ENCODE measurements around the gene ST6GALNAC4. TPM values are rescaled to one million over a fixed set of nuclear protein-coding genes. Genes with fewer than 3 reads are reported as not detected.
"Not testable (repeated sequence)": the region's sequence is repeated elsewhere in the genome, so short reads cannot be mapped to it uniquely, and the experiment has no call there.

ST6GALNAC4 gene
- total RNA-seq, 1 donor, result 33.7 TPM

DNA sequence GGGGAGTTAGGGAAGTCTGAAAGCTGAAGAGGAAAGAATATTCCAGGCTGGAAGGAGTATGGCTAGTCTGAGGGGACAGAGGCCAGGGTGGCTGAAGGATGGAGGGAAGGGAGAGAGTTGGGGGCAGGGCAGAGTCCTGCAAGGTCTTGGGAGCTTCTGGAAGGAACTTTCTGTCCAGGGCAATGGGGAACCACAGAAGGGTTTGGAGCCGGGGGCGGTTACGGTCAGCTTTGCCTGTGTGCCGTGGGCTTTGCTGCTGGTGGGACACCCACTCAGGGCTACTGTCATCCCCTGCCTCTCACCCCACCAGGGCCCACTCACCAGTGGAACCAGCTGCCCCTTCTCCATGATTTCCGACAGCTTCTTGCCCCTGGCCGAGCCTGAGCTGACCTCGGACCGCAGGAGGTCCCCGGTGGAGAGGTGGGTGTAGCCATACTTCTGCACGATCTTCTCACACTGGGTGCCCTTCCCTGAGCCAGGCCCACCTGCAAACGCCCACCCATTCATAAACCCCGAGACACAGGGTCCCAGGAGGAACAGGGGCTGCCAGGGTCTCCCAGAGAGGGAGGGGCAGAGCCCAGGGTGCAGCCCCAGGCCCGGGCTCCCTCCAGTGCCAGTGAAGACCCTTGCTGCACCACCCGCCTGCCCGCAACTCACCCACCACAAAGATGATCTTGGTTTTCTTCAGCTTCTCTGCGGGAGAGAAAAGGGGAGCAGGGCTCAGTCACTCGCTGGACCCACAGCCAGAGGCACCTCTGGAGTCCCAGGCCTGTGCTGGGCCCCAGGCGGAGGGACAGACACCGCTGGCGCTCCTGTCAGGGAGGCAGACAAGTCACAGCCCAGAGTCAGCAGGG, 44.2 kb downstream of the ST6GALNAC4 start:
- DNase-seq (ENCODE audit: insufficient read length, low spot score, missing footprints), result peak; percentile 76
- H4K20me1 ChIP-seq (ENCODE audit: insufficient read depth, low read length), result peaks cover 15% of the 10 kb centered on the region
- H3K4me1 ChIP-seq (ENCODE audit: insufficient read depth, low read length), result peaks cover 53% of the 10 kb centered on the region
- no peak overlapping the region for H3K4me3 ChIP-seq (ENCODE audit: insufficient read depth, low read length)
- H3K36me3 ChIP-seq (ENCODE audit: insufficient read depth, low read length), result peaks cover 43% of the 10 kb centered on the region
- no peak overlapping the region for H3K4me2 ChIP-seq (ENCODE audit: insufficient read depth, low read length)
- no peaks in the 10 kb centered on the region for H3K9me3 ChIP-seq (ENCODE audit: low read depth, low read length)
- H3K27ac ChIP-seq (ENCODE audit: low read depth, low read length), result peak overlapping the region; percentile 8
- H3K79me2 ChIP-seq (ENCODE audit: insufficient read depth, low read length), result peaks cover 34% of the 10 kb centered on the region
- no peak overlapping the region for H2AFZ ChIP-seq (ENCODE audit: low read length)
- no peaks in the 10 kb centered on the region for H3K27me3 ChIP-seq (ENCODE audit: insufficient read depth, low read length)
- TF ChIP-seq, protein P1, sequence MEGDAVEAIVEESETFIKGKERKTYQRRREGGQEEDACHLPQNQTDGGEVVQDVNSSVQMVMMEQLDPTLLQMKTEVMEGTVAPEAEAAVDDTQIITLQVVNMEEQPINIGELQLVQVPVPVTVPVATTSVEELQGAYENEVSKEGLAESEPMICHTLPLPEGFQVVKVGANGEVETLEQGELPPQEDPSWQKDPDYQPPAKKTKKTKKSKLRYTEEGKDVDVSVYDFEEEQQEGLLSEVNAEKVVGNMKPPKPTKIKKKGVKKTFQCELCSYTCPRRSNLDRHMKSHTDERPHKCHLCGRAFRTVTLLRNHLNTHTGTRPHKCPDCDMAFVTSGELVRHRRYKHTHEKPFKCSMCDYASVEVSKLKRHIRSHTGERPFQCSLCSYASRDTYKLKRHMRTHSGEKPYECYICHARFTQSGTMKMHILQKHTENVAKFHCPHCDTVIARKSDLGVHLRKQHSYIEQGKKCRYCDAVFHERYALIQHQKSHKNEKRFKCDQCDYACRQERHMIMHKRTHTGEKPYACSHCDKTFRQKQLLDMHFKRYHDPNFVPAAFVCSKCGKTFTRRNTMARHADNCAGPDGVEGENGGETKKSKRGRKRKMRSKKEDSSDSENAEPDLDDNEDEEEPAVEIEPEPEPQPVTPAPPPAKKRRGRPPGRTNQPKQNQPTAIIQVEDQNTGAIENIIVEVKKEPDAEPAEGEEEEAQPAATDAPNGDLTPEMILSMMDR (IDR thresholded peaks at IDR 0.05; ENCODE audit: extremely low read depth, low read depth, low read length), result no peak

DNA sequence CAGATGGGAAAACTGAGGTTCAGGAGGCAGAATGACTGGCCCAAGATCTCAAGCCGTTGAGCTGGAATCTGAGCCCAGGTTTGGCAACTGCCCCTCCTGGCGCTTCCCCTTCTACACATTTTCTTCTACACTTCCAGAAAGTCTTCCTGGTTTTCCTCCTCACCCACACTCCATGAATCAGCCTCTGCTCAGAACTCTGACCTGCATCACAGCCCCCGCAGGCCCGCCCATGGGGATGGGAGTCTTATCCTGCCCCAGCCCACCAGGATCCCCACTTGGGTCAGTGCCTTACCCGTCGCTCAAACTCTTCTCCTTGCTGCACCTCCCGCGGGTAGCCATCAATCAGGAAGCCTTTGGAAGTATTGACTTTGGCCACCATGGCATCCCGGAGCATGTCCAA, 45.3 kb downstream of the ST6GALNAC4 start:
- DNase-seq (ENCODE audit: insufficient read length, low spot score, missing footprints), result peak; percentile 87
- Histone ChIP-seq H3K36me3 (ENCODE audit: insufficient read depth, low read length) (peaks cover 45% of the 10 kb centered on the region), H3K9me3 (ENCODE audit: low read depth, low read length) (no peaks in the 10 kb centered on the region), H3K27ac (ENCODE audit: low read depth, low read length) (no peak overlapping the region), H3K79me2 (ENCODE audit: insufficient read depth, low read length) (peaks cover 26% of the 10 kb centered on the region), H3K4me3 (ENCODE audit: insufficient read depth, low read length) (no peak overlapping the region), H3K4me2 (ENCODE audit: insufficient read depth, low read length) (no peak overlapping the region), H2AFZ (ENCODE audit: low read length) (no peak overlapping the region), H3K4me1 (ENCODE audit: insufficient read depth, low read length) (peaks cover 46% of the 10 kb centered on the region), H3K27me3 (ENCODE audit: insufficient read depth, low read length) (no peaks in the 10 kb centered on the region), H4K20me1 (ENCODE audit: insufficient read depth, low read length) (peaks cover 15% of the 10 kb centered on the region)
- TF ChIP-seq, protein P1 (IDR thresholded peaks at IDR 0.05; ENCODE audit: extremely low read depth, low read depth, low read length), result no peak

DNA sequence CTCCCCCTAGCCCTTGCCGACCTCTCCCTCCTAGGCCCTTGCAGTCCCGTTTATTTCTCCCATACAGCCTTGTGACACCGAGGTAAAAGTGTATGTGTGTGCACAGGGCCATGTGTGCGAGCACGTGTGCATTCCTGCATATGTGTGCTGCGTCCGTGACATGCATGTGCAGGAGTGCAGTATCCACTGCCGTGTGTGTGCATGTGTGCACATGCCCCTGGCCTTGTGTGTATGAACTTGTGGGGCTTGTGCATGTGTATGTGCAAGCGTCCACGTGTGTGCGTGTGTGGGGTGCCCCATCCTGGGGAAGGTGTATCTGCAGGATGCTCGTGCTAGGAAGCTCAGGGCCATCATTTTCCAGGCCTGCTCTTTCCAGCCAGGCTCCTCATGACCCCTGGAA, 46.0 kb downstream of the ST6GALNAC4 start:
- peaks cover 41% of the 10 kb centered on the region for H3K4me1 ChIP-seq (ENCODE audit: insufficient read depth, low read length)
- peaks cover 45% of the 10 kb centered on the region for H3K36me3 ChIP-seq (ENCODE audit: insufficient read depth, low read length)
- peaks cover 11% of the 10 kb centered on the region for H4K20me1 ChIP-seq (ENCODE audit: insufficient read depth, low read length)
- H3K9me3 ChIP-seq (ENCODE audit: low read depth, low read length), result no peaks in the 10 kb centered on the region
- H3K4me3 ChIP-seq (ENCODE audit: insufficient read depth, low read length), result no peak overlapping the region
- no peak overlapping the region for H2AFZ ChIP-seq (ENCODE audit: low read length)
- peak; percentile 61 for DNase-seq (ENCODE audit: insufficient read length, low spot score, missing footprints)
- H3K79me2 ChIP-seq (ENCODE audit: insufficient read depth, low read length), result peaks cover 20% of the 10 kb centered on the region
- TF ChIP-seq, protein P1 (IDR thresholded peaks at IDR 0.05; ENCODE audit: extremely low read depth, low read depth, low read length), result no peak
- H3K27ac ChIP-seq (ENCODE audit: low read depth, low read length), result no peak overlapping the region
- no peak overlapping the region for H3K4me2 ChIP-seq (ENCODE audit: insufficient read depth, low read length)
- no peaks in the 10 kb centered on the region for H3K27me3 ChIP-seq (ENCODE audit: insufficient read depth, low read length)

DNA sequence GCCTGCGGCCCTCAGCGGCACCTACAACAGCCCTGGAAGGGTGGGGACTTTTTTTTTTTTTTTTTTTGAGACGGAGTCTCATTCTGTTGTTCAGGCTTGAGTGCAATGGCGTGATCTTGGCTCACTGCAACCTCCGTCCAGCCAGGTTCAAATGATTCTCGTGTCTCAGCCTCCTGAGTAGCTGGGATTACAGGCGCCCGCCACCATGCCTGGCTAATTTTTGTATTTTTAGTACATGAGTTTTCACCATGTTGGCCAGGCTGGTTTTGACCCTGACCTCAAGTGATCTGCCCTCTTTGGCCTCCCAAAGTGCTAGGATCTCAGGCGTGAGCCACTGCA, 46.7 kb downstream of the ST6GALNAC4 start:
- not testable (repeated sequence) for H4K20me1 ChIP-seq (ENCODE audit: insufficient read depth, low read length); H3K27ac ChIP-seq (ENCODE audit: low read depth, low read length); H3K4me3 ChIP-seq (ENCODE audit: insufficient read depth, low read length); H3K4me2 ChIP-seq (ENCODE audit: insufficient read depth, low read length); DNase-seq (ENCODE audit: insufficient read length, low spot score, missing footprints); H2AFZ ChIP-seq (ENCODE audit: low read length); H3K9me3 ChIP-seq (ENCODE audit: low read depth, low read length); H3K27me3 ChIP-seq (ENCODE audit: insufficient read depth, low read length)
- Histone ChIP-seq H3K4me1 (ENCODE audit: insufficient read depth, low read length) (peaks cover 33% of the 10 kb centered on the region), H3K79me2 (ENCODE audit: insufficient read depth, low read length) (peaks cover 12% of the 10 kb centered on the region), H3K36me3 (ENCODE audit: insufficient read depth, low read length) (peaks cover 45% of the 10 kb centered on the region)
